Subcutaneous adipose tissue (tissue), 4 donors: ENCODE measurements around the gene VAMP5. TPM values are rescaled to one million over a fixed set of nuclear protein-coding genes. Genes with fewer than 3 reads are reported as not detected.

ENCODE experiments used
- total RNA-seq, 4 donors: library from RNA; depleted of rRNA; stranded (reverse); fragments of >200 nt; gene quantifications; one replicate each; pipeline ENCODE4 v1.1.0, GENCODE V29; 2016
- TF ChIP-seq, protein P1 (sequence below): fragments of 450-650 bp; IDR thresholded peaks from one replicate; pipeline ENCODE4 v1.5.1; 2016; ENCODE audit warnings: low read depth, mild to moderate bottlenecking, control low read depth, antibody characterized with exemption, moderate library complexity

The VAMP5 gene
- total RNA-seq, 4 donors from 2014 or later, result 57.7 to 132 (median 67.7) TPM

DNA sequence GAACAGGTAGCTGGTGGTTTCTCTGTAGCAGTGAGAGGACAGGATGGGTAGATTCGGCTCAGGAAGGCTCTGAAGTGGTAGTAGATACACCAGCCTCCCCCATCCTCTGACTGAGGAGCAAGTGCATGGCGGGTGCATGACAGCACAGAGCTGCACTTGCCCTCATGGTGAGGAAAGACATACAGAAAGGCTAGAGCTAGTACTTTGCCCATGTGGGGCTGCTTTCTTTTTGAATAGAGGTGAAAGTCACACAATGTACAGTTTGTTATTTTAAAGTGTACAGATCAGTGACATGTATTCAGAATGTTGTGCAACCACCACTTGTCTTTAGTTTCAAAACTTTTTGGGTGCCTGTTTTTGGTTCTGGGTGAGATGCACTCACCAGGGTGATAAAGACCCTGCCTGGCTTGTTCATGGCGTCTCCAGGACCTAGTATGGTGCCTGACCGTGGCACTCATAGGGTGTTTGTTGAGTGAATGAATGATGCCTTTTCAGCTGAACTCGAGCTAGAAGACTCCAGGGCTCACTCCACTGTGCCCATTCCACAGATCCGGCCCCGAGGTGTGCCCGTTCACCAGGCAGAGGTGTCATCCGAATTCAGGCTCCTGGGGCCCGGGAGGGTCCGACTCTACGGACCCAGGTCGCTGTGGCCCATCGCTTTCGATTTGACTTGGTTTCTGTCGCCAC, 421 bp upstream of the VAMP5 start:
- TF ChIP-seq, protein P1, sequence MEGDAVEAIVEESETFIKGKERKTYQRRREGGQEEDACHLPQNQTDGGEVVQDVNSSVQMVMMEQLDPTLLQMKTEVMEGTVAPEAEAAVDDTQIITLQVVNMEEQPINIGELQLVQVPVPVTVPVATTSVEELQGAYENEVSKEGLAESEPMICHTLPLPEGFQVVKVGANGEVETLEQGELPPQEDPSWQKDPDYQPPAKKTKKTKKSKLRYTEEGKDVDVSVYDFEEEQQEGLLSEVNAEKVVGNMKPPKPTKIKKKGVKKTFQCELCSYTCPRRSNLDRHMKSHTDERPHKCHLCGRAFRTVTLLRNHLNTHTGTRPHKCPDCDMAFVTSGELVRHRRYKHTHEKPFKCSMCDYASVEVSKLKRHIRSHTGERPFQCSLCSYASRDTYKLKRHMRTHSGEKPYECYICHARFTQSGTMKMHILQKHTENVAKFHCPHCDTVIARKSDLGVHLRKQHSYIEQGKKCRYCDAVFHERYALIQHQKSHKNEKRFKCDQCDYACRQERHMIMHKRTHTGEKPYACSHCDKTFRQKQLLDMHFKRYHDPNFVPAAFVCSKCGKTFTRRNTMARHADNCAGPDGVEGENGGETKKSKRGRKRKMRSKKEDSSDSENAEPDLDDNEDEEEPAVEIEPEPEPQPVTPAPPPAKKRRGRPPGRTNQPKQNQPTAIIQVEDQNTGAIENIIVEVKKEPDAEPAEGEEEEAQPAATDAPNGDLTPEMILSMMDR, result no peak

DNA sequence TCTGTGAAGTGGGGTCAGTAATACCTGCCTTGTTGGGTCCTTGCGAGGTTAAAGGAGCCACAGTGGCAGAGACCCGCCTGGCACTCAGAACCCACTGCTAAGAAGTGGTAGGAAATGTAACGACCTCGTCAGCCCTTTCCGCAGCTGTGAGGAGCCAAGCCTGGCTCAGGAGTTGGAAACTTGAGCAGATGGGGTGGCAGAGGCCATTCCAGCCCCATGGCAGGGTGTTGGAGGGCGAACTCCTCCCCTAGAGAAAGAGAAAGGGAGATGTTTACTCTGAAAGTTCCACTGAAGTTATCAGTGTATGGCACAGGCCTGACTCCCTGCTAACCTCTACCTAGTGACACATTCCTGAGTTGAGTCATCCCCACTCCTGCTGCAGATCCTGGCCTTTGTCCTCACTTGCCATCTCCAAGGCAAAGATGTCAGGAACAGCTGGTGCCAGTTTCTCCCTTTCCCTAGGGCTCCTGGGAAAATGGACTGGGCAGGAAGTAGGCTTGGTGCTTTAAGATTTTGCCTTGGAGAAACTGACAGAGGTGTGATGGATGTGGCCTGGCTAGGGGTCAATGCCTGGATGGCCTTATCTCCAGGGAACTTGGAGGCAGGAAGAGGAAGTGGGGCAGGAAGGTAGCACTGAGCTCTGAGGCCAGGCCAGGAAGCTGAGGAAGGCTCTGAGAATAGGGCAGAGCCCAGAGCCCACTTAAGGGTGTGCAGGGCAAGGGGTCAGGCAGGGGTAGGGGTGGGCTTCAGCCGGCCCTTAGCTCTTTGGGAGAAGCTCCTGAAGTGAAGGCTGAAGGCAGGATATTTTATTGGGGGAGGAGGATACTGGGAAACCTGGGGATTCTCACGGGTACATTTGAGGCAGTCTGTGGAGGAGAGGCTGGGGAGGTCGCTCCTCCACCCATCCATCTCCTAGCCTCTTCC, 888 bp downstream of the VAMP5 start:
- TF ChIP-seq, protein P1, result no peak

DNA sequence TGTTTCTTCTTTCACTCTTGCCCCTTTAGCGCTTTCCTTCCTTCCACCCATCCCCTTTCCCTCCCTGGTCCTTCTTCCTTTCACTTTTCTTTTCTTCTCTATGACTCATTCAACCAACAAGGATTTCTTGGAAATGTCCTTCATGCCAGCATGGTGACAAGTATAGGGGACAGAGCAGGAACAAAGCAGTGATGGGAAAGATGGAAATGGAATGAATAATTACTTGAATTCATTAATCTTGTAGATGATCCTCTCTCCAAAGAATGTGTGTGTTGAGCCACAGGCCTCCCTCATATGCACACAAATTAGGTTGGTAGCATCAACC, 1.5 kb downstream of the VAMP5 start:
- TF ChIP-seq, protein P1, result no peak

DNA sequence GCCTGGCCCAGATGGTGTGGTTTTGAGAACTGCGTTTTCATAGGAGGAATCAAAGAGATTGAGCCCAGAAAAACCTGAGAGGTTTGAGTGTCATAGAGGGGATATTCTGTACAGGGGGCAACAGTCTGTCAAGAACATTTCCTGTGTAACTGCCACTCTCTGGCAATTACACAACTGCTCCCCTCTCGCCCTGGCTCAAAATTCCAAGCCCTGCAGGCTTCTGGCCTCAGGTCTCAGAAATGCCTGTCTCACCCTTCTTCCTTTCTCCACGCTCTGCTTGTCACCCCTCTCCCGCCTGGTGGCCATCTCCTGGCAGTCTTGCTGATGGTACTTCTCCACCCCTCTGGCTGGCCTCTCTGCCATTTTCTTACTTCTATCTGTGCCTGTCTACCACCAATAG, 4.0 kb downstream of the VAMP5 start:
- TF ChIP-seq, protein P1, result no peak

DNA sequence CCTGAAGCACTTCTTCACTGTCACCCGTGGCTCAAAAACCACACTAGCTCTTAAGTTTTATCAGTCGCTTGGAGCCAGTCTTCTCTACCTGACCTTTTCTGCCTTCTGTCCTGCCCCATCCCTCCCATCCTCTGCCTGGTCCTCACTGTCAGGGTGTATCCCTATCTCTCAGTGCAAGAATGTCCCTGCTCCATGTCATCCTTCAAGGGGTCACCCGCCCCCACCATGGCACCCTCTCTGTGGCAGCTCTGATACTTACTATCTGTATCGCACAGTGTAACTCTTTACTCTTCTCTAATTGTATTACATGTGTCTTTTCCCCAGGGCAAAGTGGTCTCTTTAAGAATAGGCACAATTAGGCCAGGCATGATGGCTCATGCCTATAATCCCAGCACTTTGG, 4.4 kb downstream of the VAMP5 start:
- TF ChIP-seq, protein P1, result no peak

DNA sequence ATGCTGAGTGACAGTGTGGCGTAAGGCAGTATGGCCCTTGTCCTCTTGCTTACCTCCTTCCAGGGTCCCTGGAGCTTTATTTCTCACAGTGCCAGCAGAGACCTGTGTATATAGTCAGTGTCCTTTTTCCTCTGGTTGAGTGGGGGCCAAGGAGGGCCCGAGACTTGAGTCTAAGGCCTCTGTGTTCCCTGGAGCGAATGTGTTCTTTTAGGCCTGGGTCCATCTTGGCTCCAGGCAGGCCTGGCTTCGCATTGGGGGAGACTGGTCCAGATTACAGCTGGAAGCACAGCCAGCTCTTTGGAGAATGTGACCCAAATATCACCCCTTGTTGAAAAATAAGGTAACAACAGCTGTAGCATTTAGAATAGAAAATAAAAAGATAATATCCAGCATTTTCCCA, 5.0 kb downstream of the VAMP5 start:
- TF ChIP-seq, protein P1, result no peak

DNA sequence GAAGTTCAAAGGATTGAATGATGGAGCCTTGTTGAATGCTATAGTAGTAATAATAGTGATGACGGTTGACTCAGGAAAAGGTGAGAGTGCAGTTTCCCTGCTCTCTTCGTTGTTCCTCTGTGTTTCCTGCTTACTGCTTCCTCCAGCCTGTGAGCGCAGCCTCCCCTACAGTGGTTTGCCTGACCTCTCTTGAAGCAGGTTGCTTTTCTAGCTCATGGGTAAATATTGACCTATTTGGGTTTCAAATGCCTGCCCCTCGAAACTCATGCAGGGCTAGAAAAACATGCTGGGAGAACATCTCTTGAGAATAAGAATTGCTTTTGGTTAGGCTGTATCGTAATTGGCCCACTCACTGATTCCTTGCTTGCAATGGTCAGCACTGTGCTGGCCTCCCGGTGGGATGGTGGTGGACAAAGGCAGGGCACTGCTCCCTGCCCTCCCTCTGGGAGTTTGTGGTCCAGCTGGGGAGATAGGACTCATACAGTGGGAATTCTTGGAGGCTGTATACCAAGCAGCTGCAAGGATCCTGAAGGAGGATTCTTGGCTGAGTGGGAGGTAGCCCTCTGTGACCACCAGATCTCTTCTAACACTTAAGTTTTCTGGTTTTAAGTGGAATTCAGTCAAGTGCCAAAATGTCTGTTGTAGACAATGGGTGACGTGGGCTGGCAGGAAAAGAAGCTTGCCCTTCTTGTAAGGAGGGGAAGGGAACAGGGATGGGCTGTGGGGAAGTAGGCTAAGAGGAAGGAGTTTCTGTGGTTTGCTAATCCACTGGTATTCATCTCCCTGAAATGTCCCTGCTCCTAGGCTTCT, 6.0 kb downstream of the VAMP5 start:
- TF ChIP-seq, protein P1, result no peak
